HG02759 (cell line): ENCODE measurements around the gene MPZL3.
"Not testable (repeated sequence)": the region's sequence is repeated elsewhere in the genome, so short reads cannot be mapped to it uniquely, and the experiment has no call there.

ENCODE experiments used
- ATAC-seq: cut with Tn5 transposase; IDR thresholded peaks from one replicate; pipeline ENCODE4 v1.9.1; 2021; ENCODE audit warnings: mild to moderate bottlenecking, moderate library complexity; ENCODE audit not compliant: unreplicated experiment

MPZL3 gene

DNA sequence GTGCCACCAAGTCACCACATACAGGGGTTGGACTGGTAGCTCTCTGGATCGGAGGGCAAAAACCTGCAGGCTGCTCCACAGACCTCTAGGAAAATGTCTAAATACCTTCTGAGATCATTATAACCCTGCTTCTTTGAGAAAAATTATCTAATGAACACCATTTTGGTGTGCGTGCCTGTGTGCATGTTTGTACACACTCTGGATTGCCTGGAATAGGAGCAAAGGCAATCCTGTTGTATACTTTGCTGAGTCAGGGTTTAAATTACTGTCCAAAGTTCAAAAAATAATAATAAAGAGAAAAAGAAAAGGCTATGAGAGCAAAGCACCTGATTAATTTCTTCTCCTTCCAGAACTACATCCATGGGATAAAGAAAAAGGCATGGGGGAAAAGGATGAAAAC, 38.4 kb downstream of the MPZL3 start:
- ATAC-seq: no peak

DNA sequence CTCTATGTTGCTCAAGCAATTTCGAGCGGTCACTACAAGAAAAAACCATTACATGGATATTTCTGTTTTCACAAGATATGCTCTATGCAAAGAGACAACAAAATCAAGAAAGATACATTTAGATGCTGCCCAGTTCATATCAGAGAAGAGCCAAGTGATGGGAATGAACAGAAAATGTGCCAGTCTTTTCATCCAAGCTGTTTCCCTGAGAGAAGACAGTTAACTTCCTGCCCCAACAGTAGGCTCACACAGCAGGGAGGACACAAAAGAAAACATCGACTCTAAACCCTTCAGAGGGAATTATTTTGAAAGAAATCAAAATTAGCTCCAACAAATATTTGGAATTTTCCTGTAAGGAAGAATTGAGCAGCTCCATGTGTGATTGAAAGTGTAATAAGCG, 39.0 kb downstream of the MPZL3 start:
- ATAC-seq: no peak

DNA sequence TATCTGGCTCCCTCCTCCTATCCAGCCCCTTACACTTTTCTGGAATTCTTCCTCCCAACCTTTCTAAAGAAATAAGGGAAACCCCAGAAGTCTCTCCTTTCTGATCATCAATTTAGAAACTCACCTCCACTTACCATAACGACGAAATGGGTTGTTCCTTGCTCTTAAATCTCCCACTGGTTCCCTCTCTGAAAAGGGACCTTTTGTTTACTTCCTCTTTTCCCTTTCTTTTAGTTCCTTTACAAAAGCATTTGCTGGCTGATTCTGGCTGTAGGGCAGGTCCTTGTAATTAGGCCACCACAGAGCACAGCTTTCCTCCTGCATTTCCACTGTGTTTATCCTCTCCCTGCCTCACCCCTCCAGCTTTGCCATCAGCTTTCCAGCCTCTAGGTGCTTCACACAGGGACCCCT, 39.4 kb downstream of the MPZL3 start:
- ATAC-seq: no peak

DNA sequence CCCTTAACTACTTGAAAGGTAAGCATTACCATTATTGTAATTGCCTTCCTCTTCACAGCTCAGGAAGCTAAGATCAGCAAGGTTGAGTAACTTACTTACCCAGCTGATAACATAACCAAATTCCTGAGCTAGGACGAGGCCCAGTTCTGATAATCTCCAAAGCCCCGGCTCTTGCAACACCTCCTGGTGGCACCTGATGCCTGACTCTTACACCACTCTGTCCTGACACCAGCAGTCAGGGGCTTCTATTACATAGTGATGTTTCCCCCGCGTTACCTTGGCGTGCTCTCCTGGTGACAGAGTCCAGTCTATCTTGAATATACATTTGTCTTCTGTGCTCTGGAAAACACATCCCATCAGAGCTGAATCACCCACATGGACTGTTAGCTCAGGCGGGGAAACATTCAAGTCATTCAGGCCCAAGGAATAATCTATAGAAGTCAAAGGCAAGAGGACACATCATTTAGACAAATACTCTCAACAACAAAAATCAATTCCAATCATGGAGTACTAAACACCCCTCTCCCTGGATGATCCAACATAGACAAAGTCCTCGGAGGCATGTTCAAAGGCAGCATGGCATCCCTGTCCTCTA, 39.9 kb downstream of the MPZL3 start:
- ATAC-seq: no peak

DNA sequence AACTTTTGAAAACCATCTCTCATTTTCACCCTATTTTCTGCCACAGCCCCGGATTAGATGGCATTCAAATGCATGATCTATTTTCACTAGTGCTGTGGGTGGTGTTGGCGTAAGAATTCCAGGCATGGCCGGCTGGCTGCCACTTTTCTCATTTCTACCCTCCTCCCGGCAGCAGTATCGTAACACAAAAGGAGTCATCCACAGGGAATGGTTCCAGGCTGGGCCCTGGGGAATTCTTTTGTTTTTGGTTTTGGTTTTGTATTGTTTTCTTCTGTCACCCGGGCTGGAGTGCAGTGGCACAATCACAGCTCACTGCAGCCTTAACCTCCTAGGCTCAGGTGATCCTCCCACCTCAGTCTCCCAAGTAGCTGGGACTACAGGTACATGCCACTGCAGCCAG, 41.2 kb downstream of the MPZL3 start:
- ATAC-seq: no peak

DNA sequence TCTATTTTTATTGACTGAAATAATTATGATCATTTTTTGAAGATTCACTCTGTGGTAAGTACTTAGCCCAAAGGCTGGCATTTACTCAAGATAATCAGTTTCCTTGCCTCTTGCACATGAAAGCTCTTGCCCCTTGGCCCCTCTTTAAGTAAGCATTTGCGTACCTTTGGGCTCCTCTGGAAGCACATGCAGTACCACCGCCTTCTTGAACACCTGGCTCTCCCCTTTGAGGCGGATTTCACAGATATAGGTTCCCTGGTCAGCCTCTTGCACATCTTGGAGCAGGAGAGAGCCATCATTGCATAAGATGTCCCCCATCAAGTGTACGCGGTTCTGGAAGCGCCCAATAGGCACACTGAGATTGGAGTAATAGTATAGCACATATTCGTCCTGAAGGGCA, 41.8 kb downstream of the MPZL3 start:
- no peak for ATAC-seq

DNA sequence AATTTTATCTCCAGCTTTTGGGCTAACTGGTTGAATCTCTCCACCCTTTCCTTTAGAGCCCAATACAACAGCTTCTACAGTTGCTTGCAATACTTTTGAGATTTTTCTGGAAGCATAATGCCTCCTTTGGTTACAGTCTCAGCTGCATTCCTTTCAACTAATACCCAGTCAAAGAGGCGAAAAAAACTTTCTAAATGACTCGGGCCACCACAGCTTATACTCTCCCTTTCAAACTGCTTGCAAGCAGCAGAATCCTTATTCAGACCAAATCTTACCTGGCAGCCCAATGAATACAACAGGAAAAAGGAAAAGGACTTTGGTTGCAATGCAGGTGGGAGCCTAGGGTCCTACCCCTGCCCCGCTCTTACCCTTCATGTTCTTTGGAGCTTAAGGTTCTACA, 43.1 kb downstream of the MPZL3 start:
- ATAC-seq: no peak

DNA sequence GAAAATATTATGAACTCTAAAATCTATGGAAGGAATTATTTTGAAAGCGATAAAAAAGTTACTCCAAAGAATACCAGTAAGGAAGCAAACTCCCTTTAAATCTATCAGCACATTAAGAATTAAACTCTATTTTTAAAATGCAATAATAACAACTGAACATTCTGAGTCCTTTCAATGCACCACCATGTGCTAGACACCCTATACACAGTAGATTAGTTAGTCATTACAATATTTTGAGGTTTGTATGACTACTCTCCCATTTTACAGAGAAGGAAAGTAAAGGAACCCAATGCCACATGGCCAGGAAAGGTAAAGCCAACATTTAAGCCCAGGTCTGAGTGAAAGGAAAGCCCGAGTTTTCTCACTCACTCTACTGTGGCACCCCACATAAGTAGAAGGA, 45.1 kb downstream of the MPZL3 start:
- no peak for ATAC-seq

DNA sequence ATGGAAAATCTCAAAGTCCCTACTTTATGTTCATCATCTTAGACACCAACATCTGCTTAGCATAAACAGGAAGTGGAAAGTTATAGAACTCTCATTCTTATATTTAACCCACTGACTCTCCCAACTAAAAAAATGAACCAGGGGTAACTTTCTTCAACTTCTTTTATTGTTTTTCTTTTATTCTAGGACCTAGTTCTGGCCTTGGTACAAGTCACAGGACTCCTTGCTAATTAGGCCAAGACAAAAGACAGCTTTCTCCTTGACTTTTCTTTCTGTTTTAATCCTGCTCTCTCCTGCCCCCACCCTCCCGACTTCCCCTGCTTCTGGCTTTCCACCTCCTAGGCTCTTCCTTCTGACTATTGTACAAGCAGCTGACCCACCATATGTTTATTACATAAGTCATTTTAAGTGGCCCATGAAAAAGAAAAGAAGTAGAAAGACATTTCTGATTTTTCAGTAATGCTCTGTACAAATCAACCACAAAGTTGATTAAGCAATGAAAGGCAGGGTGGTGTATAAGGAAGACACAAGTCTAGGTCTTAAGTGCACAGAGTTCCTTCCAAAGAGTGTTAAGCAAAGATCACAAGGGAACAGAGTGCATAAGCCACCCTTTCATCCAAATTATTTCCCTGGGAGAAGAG, 45.7 kb downstream of the MPZL3 start:
- no peak for ATAC-seq

DNA sequence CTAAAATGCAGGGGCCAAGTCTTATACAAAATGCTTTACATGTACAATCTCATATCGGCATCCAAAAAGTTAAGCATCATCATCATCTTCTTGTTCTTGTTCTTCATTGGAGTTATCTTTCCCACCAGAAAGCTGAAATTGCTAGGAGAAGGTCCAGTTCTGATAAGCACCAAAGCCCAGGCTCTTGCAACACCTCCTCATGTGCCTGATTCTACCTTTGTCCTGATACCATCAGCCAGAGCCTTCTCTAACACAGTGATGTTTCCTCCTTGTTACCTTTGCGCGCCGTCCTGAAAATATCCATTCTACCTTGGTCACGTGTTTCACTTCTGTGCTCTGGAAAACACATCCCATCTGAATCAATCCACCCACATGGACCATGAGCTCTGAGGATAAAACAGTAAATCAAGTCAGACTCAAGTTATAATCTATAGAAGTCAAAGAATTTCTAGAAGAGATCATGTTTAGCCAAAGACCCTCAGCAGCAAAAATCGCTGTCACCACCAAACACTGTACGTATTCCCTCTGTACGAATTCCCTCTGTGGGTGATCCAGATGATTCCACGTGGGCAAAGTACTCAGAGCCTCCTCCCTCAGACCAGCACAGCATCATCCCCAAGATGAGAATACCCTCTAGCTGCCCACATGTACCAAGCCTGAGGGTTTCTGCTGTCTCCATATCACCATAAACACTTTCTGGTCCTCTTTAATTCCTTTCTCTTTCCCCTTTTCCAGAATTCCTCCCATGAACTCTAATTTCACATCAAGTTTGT, 46.4 kb downstream of the MPZL3 start:
- ATAC-seq: no peak

DNA sequence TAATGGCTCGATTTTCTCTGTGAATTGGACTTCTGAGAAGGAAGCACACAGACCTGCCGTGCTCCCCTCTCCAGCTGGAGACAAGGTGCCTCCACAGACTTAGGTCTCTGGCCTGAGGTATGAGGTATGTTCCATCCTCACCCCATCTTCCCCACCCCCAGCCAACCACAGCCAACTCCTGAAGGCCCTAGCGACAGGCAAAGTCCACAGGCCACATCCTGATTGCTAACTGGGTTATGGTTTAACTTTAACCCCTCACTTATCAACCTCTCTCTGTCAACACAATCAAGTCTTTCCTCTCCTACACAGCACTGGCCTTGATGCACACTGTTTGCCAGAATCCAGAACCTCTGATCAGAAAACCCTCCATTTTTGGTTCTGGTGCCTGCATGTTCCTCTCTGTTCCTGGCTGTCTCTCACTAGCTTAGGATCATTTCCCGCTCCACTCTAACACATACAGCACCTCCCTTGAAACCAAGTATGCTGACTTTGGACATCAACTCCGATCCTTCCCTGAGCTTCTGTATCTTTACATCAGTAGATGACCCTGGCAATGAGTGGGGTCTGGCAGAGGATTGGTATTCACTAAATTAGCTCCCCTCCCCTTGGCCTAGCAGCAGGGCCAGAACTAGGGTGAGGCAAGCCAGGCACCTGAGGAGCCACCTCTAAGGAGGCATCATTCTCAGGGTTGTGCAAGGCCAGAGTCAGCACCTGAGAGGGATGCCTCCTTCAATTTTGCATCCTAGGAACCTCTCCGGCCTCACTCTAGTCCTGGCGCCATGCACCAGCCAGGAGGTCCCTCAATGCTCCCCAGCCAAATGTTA, 49.4 kb downstream of the MPZL3 start:
- peak; percentile 65 for ATAC-seq

DNA sequence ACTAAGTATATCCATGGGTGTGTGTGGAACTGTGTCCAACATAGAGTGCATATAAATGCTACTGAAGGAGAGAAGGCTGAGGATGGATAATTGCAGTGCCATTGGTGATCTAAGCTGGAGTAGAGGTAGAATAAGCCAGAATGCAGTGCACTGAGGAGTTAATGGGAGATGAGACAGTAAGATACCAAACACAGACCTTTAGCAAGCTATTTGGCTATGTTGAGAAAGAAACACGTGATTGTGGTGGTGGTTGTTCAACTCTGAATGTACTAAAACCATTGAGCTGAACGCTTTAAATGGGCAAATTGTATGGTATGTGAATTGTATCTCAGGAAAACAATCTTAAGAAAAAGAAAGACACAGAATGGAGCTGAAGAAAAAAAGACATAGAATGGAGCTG, 50.2 kb downstream of the MPZL3 start:
- ATAC-seq: no peak

DNA sequence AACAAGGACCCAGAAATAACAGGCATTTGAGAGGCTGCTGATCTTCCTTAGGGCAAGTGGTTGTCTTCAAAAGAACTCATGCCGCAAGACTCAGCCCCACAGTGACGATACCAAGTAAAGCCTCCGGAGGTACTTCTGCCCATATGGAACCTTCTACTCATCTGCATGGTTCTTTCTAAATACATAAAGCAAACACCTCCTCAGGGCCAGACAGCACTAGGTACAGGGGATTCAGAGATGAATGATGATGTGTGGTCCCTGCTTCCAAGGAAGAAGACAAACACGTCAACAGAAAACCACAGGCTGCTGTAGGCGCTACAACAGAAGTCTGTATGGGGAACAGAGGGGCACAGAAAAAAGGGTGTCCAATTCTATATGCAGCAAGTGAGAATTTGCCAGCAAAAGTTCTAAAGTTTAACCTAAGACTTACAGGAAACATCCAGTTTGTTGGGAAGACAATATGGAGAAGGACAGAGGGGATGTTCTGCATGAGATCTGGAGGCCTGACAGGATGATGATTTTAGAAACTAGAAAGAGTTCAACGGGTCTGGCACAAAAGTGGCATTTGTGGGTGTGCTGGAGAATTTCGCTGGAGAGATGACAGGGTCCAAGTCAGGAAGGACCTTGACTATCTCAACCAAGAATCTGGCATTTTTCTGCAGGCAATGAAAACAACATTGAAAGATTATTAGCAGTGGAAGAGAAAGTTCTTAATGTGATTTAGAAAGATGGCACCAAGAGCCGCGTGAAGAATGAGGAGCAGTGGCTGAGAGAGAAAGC, 51.1 kb downstream of the MPZL3 start:
- no peak for ATAC-seq

DNA sequence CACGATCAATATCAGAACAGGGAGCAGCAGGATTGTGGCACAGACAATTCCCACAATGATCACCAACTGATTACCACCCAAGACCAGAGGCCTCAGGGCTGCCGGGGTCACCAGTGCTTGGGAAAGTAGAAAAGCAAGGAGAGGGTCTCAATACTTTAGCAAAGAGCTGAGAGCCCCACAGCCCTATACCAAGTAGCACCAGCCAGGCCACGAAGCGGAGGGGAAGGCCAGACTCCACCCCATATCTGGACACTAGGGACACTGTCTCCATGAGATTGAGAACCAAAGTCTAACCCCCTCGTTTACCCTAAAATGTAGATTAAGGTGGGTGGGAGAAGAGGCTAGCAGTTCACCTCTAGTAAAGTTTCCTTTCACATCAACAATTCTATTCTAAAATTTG, 51.7 kb downstream of the MPZL3 start:
- ATAC-seq: no peak

DNA sequence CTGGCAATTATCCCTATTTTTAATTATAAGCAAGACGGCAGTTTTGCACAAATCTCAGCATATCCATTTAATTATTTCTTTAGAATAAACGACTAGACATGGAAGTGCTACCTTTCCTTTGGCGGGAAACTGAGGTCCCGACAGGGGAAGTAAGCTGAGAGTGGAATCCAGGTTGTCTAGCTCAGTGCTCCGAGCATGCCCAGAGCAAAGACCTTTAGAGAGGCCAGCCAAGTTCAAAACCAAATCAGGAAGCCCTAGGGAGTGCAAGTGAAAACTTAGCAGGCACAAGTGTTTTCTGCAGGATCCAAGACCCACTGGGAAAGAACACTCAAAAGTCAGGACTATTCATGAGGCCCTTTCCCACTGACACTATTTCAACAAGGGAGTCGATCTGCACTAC, 53.0 kb downstream of the MPZL3 start:
- ATAC-seq: no peak

DNA sequence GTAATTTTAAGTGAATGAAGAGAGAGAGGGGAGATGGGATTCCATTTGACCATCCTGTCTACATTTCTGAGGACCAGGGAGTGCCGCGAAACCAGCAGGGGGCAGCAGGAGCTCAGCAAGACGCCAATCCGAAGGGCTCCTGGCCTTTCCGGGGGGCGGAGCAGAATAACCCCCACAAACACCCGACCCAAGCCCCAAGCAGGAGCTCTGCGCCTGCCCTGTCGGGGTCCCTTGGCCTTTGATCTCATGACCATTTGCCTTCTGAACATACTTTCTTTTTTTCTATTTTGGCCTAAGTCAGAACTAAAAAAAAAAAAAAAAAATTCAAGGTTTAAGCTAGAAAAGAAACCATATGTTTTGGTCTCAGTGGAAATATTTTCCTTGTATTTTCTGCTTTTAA, 53.8 kb downstream of the MPZL3 start:
- ATAC-seq: no peak

DNA sequence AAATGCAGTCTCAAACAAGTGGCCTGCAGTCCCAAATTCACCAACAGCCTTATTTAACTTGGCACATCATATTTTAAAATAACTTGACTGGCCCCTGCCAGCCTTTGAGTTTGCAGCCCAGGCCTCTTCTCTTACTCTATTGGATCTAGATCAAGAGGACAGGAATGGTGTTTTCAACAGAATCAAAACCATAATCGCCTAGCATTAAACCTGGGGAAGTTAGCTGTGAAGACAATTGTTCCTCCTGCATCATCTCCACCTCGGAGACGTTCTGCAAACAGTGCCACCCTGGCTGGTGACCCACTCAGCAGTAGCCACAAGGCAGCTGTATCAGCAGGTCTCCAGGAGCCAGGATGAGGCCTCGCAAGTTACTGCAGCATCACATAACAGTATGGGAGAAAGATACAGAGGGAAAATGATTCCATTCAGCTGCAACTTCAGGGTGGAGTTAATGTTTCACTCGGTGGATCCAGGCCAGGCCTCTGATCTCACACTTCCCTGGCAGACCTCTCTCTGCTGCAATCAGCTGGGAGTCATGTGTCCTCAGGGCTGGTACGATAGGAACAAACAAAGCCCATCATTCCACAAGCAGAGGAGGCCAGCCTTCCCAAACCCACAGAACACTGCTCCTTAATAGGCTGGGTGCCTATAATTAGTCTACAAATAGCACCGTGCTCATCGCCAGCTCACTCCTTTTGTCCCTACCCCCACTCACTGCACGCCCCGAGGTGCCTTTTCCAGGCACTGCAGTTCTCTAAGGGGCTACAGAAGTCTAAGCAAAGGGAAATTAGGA, 57.1 kb downstream of the MPZL3 start:
- ATAC-seq: no peak

DNA sequence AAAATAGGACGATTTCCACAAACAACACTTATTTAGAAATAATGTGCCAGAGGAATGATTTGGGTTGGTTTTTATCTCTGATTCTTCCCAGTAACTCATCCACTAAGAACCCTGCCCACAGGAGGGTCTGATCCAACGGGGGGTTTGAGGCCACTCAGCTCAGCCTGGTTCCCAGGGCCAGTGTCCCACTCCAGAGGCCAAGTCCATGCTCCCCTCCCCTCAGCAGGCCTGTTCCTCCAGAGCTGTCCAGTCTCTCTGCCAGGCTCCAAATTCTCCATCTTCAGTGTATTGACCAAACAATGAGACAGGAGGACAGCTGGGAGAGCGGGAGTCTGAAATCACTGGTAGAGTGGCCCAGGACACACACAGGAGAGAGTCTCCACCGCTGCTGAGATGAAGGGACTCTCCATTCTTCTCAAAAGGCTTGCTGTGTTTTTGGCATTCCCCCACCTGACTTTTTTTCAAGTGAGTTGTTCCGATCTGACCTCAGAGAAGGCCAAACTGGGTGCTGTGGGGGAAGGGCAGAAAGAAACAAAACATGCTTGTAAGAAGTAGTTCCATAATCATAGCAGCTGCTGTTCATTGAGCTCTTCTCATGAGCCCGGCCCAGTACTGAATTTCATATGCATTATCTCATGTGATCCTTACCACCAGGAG, 58.1 kb downstream of the MPZL3 start:
- ATAC-seq: no peak

DNA sequence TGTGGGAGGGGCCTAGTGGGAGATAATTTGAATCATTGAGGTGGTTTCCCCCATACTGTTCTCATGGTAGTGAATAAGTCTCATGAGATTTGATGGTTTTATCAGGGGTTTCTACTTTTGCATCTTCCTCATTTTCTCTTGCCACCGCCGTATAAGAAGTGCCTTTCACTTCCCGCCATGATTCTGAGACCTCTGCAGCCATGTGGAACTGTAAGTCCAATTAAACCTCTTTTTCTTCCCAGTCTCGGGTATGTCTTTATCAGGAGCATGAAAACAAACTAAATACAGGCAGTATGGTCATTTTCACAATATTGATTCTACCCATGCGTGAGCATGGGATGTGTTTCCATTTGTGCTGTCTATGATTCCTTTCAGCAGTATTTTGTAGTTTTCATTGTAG, 59.3 kb downstream of the MPZL3 start:
- not testable (repeated sequence) for ATAC-seq
